Measurements from ENCODE around the gene PRR36.

PRR36 gene

DNA sequence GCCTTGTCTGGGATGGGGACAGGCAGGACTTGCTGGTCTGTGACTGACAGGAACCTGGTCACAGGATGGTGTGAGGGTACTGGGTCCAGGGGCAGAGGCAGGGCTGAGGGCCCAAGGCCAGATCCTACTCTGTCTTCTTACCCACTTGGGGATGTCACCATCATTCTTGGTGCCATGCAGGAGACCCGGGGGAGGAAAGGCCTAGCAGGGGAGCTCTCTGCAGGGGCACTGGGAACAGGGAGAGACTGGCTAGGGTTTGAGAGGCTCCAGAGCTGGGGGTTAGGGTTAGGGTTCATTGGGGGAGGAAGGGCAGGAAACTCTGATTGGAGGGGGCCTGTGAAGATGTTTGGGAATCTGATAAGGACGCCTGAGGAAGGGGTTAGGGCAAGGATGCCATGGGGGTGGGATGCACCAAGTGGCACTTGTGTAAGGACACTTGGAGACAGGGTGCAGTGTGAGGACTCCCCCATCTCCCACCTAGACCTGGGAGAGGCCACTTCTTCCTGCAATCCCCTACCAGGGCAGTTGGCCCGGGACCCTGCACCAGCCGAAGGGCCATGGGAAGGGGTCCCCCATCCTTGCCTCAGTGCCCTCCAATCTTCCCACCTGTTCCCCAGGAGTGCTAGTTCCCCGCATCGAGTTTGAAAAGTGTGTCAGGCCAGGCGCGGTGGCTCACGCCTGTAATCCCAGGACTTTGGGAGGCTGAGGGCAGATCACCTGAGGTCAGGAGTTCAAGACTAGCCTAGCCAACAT lies 6.9 kb downstream of the PRR36 start:
- TF ChIP-seq, protein P1, sequence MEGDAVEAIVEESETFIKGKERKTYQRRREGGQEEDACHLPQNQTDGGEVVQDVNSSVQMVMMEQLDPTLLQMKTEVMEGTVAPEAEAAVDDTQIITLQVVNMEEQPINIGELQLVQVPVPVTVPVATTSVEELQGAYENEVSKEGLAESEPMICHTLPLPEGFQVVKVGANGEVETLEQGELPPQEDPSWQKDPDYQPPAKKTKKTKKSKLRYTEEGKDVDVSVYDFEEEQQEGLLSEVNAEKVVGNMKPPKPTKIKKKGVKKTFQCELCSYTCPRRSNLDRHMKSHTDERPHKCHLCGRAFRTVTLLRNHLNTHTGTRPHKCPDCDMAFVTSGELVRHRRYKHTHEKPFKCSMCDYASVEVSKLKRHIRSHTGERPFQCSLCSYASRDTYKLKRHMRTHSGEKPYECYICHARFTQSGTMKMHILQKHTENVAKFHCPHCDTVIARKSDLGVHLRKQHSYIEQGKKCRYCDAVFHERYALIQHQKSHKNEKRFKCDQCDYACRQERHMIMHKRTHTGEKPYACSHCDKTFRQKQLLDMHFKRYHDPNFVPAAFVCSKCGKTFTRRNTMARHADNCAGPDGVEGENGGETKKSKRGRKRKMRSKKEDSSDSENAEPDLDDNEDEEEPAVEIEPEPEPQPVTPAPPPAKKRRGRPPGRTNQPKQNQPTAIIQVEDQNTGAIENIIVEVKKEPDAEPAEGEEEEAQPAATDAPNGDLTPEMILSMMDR (conservative IDR thresholded peaks at IDR 0.05; ENCODE audit: control insufficient read depth, insufficient read depth, low read depth, low read length): no peak
- H3K4me3 ChIP-seq (ENCODE audit: control insufficient read depth, low read depth, low read length): no peak overlapping the region
- no peak for DNase-seq (ENCODE audit: low read depth)

GRCh38 chr19:7866399-7867091 lies 7.6 kb downstream of the PRR36 start:
- no peak overlapping the region for H3K4me3 ChIP-seq (ENCODE audit: control insufficient read depth, low read depth, low read length)
- no peak for DNase-seq (ENCODE audit: low read depth)
- TF ChIP-seq, protein P1 (conservative IDR thresholded peaks at IDR 0.05; ENCODE audit: control insufficient read depth, insufficient read depth, low read depth, low read length): no peak

DNA sequence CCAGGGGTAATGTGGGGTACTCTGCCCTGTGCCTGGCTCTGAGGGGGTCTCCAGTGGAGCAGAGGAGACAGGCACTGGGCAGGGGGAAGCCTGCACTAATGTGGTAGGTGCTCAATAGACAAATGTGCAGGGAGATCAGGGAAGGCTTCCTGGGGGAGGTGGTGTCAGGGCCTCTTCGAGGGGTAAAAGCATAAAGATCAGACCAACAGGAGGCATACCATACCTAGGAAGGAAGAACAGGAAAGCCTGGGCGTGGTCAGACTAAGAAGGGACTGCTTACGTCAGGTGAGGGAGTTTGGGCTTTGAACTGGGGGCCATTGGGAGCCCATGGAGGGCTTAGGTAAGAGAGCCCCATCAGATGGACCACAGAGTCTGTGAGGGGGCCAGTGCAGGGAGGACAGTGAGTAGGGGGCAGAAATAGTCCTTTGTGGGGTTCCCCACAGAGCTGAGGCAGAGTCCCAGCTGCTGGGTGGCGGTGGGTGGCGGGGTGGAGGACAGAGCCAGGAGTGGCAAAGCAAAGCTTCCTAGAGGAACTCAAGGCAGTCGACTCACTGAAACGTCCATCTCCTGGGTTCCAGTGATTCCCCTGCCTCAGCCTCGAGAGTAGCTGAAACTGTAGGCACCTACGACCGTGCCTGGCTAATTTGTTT lies 8.8 kb downstream of the PRR36 start:
- no peak overlapping the region for H3K4me3 ChIP-seq (ENCODE audit: control insufficient read depth, low read depth, low read length)
- DNase-seq (ENCODE audit: low read depth): no peak

DNA sequence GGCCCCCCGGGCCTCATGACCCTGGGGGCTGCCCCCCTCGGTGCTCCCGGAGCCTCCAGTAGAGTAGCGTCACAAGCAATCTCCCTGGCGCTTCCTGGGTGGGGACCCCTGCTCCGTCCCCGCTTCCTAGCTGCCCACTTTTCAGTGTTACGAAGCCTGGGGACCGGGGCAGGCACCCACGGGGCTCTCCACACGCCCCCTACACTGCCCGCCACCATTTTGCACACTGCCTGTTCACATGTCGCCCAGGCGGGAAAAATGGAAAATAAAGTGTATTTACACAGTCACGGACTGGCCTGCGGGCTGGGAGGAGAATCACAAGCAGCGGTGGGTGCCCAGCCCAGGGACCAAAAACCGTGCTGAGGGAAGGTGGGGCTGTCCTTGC lies 9.5 kb downstream of the PRR36 start:
- no peak overlapping the region for H3K4me3 ChIP-seq (ENCODE audit: control insufficient read depth, low read depth, low read length)
- DNase-seq (ENCODE audit: low read depth): no peak
- TF ChIP-seq, protein P1 (conservative IDR thresholded peaks at IDR 0.05; ENCODE audit: control insufficient read depth, insufficient read depth, low read depth, low read length): no peak

More for the DNA sequence above, 8.8 kb downstream of the PRR36 start:
- TF ChIP-seq, protein P1 (conservative IDR thresholded peaks at IDR 0.05; ENCODE audit: control insufficient read depth, insufficient read depth, low read depth, low read length): no peak

- TF ChIP-seq, protein P1 (conservative IDR thresholded peaks at IDR 0.05; ENCODE audit: control insufficient read depth, insufficient read depth, low read depth, low read length): no peak
- DNase-seq (ENCODE audit: low read depth): no peak
- H3K4me3 ChIP-seq (ENCODE audit: control insufficient read depth, low read depth, low read length): no peak overlapping the region
Measured at GRCh38 chr19:7863971-7864689, 10.1 kb downstream of the PRR36 start.
